Hepatocyte (in vitro differentiated cells): ENCODE measurements around the gene LHFPL3. TPM values are rescaled to one million over a fixed set of nuclear protein-coding genes. Genes with fewer than 3 reads are reported as not detected.
"Not testable (repeated sequence)": the region's sequence is repeated elsewhere in the genome, so short reads cannot be mapped to it uniquely, and the experiment has no call there.

Source experiments
- DNase-seq: peaks from one replicate; pipeline ENCODE4 v3.0.0-alpha.2; 2016; ENCODE audit warnings: low spot score
- H2AFZ ChIP-seq: fragments of 200-600 bp; sonication (generic); 2 replicates; pipeline ENCODE4 v1.6.0; 2016; ENCODE audit warnings: antibody characterized with exemption, mild to moderate bottlenecking
- H3K27ac ChIP-seq: fragments of 200-600 bp; sonication (generic); 2 replicates; pipeline ENCODE4 v1.5.1; 2016; ENCODE audit warnings: mild to moderate bottlenecking
- H3K27me3 ChIP-seq: fragments of 200-600 bp; sonication (generic); 2 replicates; pipeline ENCODE4 v1.6.1; 2016
- H3K36me3 ChIP-seq: fragments of 200-600 bp; sonication (generic); replicated peaks from 2 replicates; pipeline ENCODE4 v1.5.1; 2016; ENCODE audit warnings: low read depth; ENCODE audit not compliant: insufficient read depth
- H3K4me1 ChIP-seq: fragments of 200-600 bp; sonication (generic); 2 replicates; pipeline ENCODE4 v1.5.1; 2016; ENCODE audit warnings: mild to moderate bottlenecking, moderate library complexity; ENCODE audit not compliant: insufficient read depth
- H3K4me2 ChIP-seq: fragments of 200-600 bp; sonication (generic); 2 replicates; pipeline ENCODE4 v1.6.0; 2016
- H3K4me3 ChIP-seq: fragments of 200-600 bp; sonication (generic); 2 replicates; pipeline ENCODE4 v1.5.1; 2016; ENCODE audit warnings: mild to moderate bottlenecking
- H3K79me2 ChIP-seq: fragments of 200-600 bp; sonication (generic); 2 replicates; pipeline ENCODE4 v1.6.0; 2017; ENCODE audit warnings: mild to moderate bottlenecking
- H3K9me2 ChIP-seq: fragments of 200-600 bp; sonication (generic); replicated peaks from 2 replicates; pipeline ENCODE4 v1.6.0; 2017; ENCODE audit warnings: mild to moderate bottlenecking; ENCODE audit not compliant: insufficient read depth
- H3K9me3 ChIP-seq: fragments of 200-600 bp; sonication (generic); 2 replicates; pipeline ENCODE4 v1.5.1; 2016; ENCODE audit warnings: low read depth, mild to moderate bottlenecking
- H4K20me1 ChIP-seq: fragments of 200-600 bp; sonication (generic); 2 replicates; pipeline ENCODE4 v1.6.0; 2016; ENCODE audit warnings: mild to moderate bottlenecking; ENCODE audit not compliant: insufficient read depth, poor library complexity, severe bottlenecking
- EZH2 ChIP-seq: fragments of 200-600 bp; sonication (generic); IDR thresholded peaks from 2 replicates; pipeline ENCODE4 v1.6.1; 2016; ENCODE audit warnings: antibody characterized with exemption, mild to moderate bottlenecking, borderline replicate concordance
- EZH2phosphoT487 ChIP-seq: fragments of 200-600 bp; sonication (generic); IDR thresholded peaks from one replicate; pipeline ENCODE4 v1.6.1; 2018; ENCODE audit warnings: antibody characterized with exemption, mild to moderate bottlenecking, low read depth, moderate library complexity; ENCODE audit not compliant: unreplicated experiment, severe bottlenecking
- WGBS: methylation state at CpG from one replicate; pipeline ENCODE4 v1.1.6; 2016; ENCODE audit warnings: low lambda C conversion rate; ENCODE audit errors: missing lambda C conversion rate; 5-methylcytosine and 5-hydroxymethylcytosine counted together
- polyA plus RNA-seq: library from polyadenylated mRNA; unstranded; fragments of >200 nt; fragmentation: Nextera tagmentation; extraction: Ambion mirVana; gene quantifications from 2 replicates; pipeline ENCODE4 v1.2.1, GENCODE V29; 2016
- total RNA-seq: library from RNA; depleted of rRNA; stranded (reverse); fragments of >200 nt; gene quantifications from 2 replicates; pipeline ENCODE4 v1.2.3, GENCODE V29; 2014
- TF ChIP-seq, protein P1 (sequence below): fragments of 200-600 bp; sonication (generic); IDR thresholded peaks from 2 replicates; pipeline ENCODE4 v1.5.1; 2016; ENCODE audit warnings: antibody characterized with exemption, mild to moderate bottlenecking; ENCODE audit not compliant: poor library complexity

Gene LHFPL3
- total RNA-seq: not detected in 2 replicates
- polyA plus RNA-seq: 0.43 TPM in 1 of 2 replicates, not detected in the other

DNA sequence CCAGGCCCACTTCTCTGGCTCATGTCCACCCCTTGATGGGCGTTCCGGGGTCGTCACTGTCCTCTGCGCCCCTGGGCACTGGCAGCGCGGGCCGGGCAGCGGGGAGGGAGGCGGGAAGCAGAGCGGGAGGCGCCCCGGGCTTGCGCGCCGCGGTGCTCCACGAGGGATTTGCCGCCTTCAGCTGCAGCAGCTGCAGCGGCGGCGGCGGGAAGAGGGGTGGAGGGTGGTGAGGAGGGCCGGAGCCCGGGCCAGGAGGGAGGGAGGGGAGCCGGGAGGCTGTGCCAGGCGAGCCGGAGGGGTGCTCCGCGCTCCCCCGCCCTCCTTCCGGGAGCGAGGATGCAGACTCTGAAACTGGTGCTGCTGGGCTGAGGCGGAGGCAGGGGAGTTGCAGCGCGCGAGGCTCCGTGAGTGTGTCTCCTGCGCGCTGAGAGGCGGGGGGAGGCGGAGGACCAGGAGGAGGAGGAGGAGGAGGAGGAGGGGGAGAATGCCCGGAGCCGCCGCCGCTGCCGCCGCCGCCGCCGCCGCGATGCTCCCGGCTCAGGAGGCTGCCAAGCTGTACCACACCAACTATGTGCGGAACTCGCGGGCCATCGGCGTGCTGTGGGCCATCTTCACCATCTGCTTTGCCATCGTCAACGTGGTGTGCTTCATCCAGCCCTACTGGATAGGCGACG lies at the start of gene LHFPL3:
LHFPL3 (plus strand) TSS at position 308 of the 674 bp plus-strand sequence.
- Histone ChIP-seq H3K36me3 (no peaks in the 10 kb centered on the region), H3K4me2 (peak within 1 kb of the TSS; percentile 79), H3K4me3 (peak within 1 kb of the TSS; percentile 13), H2AFZ (peak within 1 kb of the TSS; percentile 9), H3K79me2 (no peaks in the 10 kb centered on the region), H3K9me2 (no peaks in the 10 kb centered on the region), H3K4me1 (peaks cover 6% of the 10 kb centered on the region), H3K27ac (no peak within 1 kb of the TSS), H3K27me3 (peaks cover 74% of the 10 kb centered on the region), H4K20me1 (no peaks in the 10 kb centered on the region), H3K9me3 (no peaks in the 10 kb centered on the region)
- DNase-seq: peak; percentile 10
- WGBS: 2% methylated on average over 24 of the region's 62 CpGs
- TF ChIP-seq EZH2phosphoT487: no peak
- TF ChIP-seq, protein P1, sequence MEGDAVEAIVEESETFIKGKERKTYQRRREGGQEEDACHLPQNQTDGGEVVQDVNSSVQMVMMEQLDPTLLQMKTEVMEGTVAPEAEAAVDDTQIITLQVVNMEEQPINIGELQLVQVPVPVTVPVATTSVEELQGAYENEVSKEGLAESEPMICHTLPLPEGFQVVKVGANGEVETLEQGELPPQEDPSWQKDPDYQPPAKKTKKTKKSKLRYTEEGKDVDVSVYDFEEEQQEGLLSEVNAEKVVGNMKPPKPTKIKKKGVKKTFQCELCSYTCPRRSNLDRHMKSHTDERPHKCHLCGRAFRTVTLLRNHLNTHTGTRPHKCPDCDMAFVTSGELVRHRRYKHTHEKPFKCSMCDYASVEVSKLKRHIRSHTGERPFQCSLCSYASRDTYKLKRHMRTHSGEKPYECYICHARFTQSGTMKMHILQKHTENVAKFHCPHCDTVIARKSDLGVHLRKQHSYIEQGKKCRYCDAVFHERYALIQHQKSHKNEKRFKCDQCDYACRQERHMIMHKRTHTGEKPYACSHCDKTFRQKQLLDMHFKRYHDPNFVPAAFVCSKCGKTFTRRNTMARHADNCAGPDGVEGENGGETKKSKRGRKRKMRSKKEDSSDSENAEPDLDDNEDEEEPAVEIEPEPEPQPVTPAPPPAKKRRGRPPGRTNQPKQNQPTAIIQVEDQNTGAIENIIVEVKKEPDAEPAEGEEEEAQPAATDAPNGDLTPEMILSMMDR: no peak
- TF ChIP-seq EZH2: peak; percentile 77

DNA sequence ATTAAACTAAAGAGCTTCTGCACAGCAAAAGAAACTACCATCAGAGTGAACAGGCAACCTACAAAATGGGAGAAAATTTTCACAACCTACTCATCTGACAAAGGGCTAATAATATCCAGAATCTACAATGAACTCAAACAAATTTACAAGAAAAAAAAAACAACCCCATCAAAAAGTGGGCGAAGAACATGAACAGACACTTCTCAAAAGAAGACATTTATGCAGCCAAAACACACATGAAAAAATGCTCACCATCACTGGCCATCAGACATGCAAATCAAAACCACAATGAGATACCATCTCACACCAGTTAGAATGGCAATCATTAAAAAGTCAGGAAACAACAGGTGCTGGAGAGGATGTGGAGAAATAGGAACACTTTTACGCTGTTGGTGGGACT lies 46.7 kb upstream of the LHFPL3 start:
- H3K4me3 ChIP-seq, H3K9me2 ChIP-seq, DNase-seq, H3K4me2 ChIP-seq, H3K27ac ChIP-seq, H2AFZ ChIP-seq, H4K20me1 ChIP-seq, H3K27me3 ChIP-seq, H3K4me1 ChIP-seq, H3K36me3 ChIP-seq, H3K79me2 ChIP-seq, H3K9me3 ChIP-seq: not testable (repeated sequence)
- WGBS: 62% methylated on average over 2 of the region's 2 CpGs

DNA sequence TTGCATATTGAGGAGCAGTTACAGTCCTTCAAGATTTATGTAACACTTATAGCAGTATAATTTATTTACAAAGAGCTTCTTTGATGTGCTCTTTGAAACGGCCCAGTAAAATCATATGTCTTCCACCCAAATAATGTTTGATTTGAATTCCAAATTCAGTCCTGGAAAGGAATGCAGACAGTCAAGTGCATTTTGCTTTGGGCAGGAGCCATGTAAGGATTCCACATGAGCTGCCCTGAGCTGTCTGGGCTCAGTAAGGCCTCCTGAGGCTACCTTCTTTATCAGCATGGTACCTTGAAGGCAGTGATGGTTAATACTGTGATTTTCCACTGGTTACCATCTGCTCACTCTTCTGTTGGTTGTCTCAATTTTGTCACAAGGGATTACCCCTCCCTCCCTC lies 41.6 kb upstream of the LHFPL3 start:
- no peaks in the 10 kb centered on the region for H3K27me3 ChIP-seq
- no peak for DNase-seq
- WGBS: 77% methylated on average over 1 of the region's 1 CpG
- TF ChIP-seq EZH2phosphoT487: no peak
- TF ChIP-seq, protein P1: no peak
- no peak for TF ChIP-seq EZH2
- H3K9me3 ChIP-seq: no peaks in the 10 kb centered on the region
- no peaks in the 10 kb centered on the region for H3K36me3 ChIP-seq
- H3K27ac ChIP-seq: no peak overlapping the region
- no peak overlapping the region for H2AFZ ChIP-seq
- no peak overlapping the region for H3K4me3 ChIP-seq
- H3K9me2 ChIP-seq: no peaks in the 10 kb centered on the region
- no peaks in the 10 kb centered on the region for H4K20me1 ChIP-seq
- H3K79me2 ChIP-seq: no peaks in the 10 kb centered on the region
- no peaks in the 10 kb centered on the region for H3K4me1 ChIP-seq
- H3K4me2 ChIP-seq: no peak overlapping the region

GRCh38 chr7:104288137-104288536 lies 40.3 kb upstream of the LHFPL3 start:
- no peak for DNase-seq
- Histone ChIP-seq H2AFZ (no peak overlapping the region), H3K4me2 (no peak overlapping the region), H3K4me1 (no peaks in the 10 kb centered on the region), H3K36me3 (no peaks in the 10 kb centered on the region), H3K9me3 (no peaks in the 10 kb centered on the region), H3K9me2 (no peaks in the 10 kb centered on the region), H4K20me1 (no peaks in the 10 kb centered on the region), H3K27me3 (no peaks in the 10 kb centered on the region), H3K27ac (no peak overlapping the region), H3K79me2 (no peaks in the 10 kb centered on the region), H3K4me3 (no peak overlapping the region)
- 93% methylated on average over 1 of the region's 1 CpG for WGBS
- no peak for TF ChIP-seq EZH2
- TF ChIP-seq, protein P1: no peak
- TF ChIP-seq EZH2phosphoT487: no peak
